H1 (cell line): ENCODE measurements around the gene CAPNS1. TPM values are rescaled to one million over a fixed set of nuclear protein-coding genes. Genes with fewer than 3 reads are reported as not detected.

Experiments used
- KDM4A ChIP-seq: IDR thresholded peaks from one replicate; pipeline ENCODE4 v1.7.1; 2012; ENCODE audit warnings: low read depth, mild to moderate bottlenecking, moderate library complexity, low read length, inconsistent platforms; ENCODE audit not compliant: severe bottlenecking
- PHF8 ChIP-seq: fragments of 200-600 bp; sonication (generic); conservative IDR thresholded peaks from 2 replicates; pipeline ENCODE4 v1.7.1; 2012; ENCODE audit warnings: low read depth, mild to moderate bottlenecking, inconsistent platforms, low read length, moderate library complexity
- SAP30 ChIP-seq: fragments of 300-600 bp; sonication (generic); IDR thresholded peaks from 2 replicates; pipeline ENCODE4 v1.7.1; 2012; ENCODE audit warnings: low read length, moderate library complexity, mild to moderate bottlenecking, inconsistent platforms; ENCODE audit not compliant: insufficient read depth, insufficient replicate concordance
- SUZ12 ChIP-seq: fragments of 200-600 bp; sonication (generic); IDR thresholded peaks from 2 replicates; pipeline ENCODE4 v1.6.1; 2012; ENCODE audit warnings: mild to moderate bottlenecking, inconsistent platforms, low read length, moderate library complexity, mixed read lengths
- polyA plus RNA-seq, 7 experiments: library from polyadenylated mRNA; depleted of rRNA in 3 of 7; stranded (reverse) in 5 of 7; unstranded in 2 of 7; fragments of >200 nt in 5 of 7; fragments of 200-250 nt in 2 of 7; gene quantifications; 1 replicate in 5 of 7; 2 replicates in 1 of 7; 4 replicates in 1 of 7; pipeline versions ENCODE4 v1.2.1 to v1.2.3, GENCODE V29; 2011 to 2013; ENCODE audit warnings: missing spikeins in 2 of 7, mixed read lengths in 2 of 7
- total RNA-seq: library from RNA; stranded (reverse); fragmentation: NEBNext Ultra II Directional; extraction: Animal tissue kit (Norgen Biotek cat#: 25700); gene quantifications from 2 replicates; pipeline ENCODE4 v1.2.1, GENCODE V29; 2021

Gene CAPNS1
- total and polyA plus RNA-seq, 2 of the 8 experiments (the other 6 are each of a cell fraction or from before 2014, with no cell fraction given) = 382 to 438 TPM

GRCh38 chr19:36139120-36139472 is 770 bp upstream of the CAPNS1 start (continued):
- TF ChIP-seq PHF8 (no peak), KDM4A (no peak), SUZ12 (no peak), SAP30 (no peak)
- TF ChIP-seq, all 59 proteins: peak for 0
